Stimulated activated CD4-positive, alpha-beta T cell treated with anti-CD3 and anti-CD28 coated beads, Interleukin-12 subunit alpha, Interleukin-12 subunit beta, amount 100 ng/mL, for 24 hours (primary cell): ENCODE data around the gene DGKQ.
A peak's percentile ranks its signal among the peaks of the same experiment; 100 is the strongest.
"Not testable (repeated sequence)": the region's sequence is repeated elsewhere in the genome, so short reads cannot be mapped to it uniquely, and the experiment has no call there.

Experiments
- DNase-seq, 2 experiments: peaks; one replicate each; pipeline ENCODE4 v3.0.0-alpha.2; 2020; ENCODE audit warnings: low read depth in 2 of 2

Gene DGKQ

GRCh38 chr4:993111-994029 is 20.0 kb upstream of the DGKQ start, which contains the start of gene SLC26A1:
SLC26A1 (minus strand) TSS chr4:993404; CDS start chr4:991703, 1,701 bp downstream.
- no peak for DNase-seq

GRCh38 chr4:992297-993110 is 19.1 kb upstream of the DGKQ start:
- DNase-seq = no peak

- DNase-seq = no peak
Observed at GRCh38 chr4:991451-992296, 18.3 kb upstream of the DGKQ start.

GRCh38 chr4:990746-991367 is 17.5 kb upstream of the DGKQ start:
- DNase-seq = no peak

- no peak for DNase-seq
Observed at GRCh38 chr4:989722-990471, 16.5 kb upstream of the DGKQ start.

GRCh38 chr4:988726-989721 is 15.7 kb upstream of the DGKQ start:
- no peak for DNase-seq

- DNase-seq = no peak
Observed at GRCh38 chr4:987624-988513, 14.5 kb upstream of the DGKQ start.

GRCh38 chr4:986879-987623 is 13.7 kb upstream of the DGKQ start, which contains the start of gene IDUA:
IDUA (plus strand) TSS chr4:987044; CDS start chr4:987085, 41 bp downstream.
- peak; percentile 75 to 77 for DNase-seq

- DNase-seq = no peak
Observed at GRCh38 chr4:986428-986878, 13.1 kb upstream of the DGKQ start.

- DNase-seq = peak; percentile 42 to 76
Observed at GRCh38 chr4:985123-985830, 11.9 kb upstream of the DGKQ start.

GRCh38 chr4:984336-985054 is 11.1 kb upstream of the DGKQ start:
- no peak for DNase-seq

- no peak for DNase-seq
Observed at GRCh38 chr4:982814-983213, 9.4 kb upstream of the DGKQ start.

- no peak for DNase-seq
Observed at GRCh38 chr4:982291-982690, 8.9 kb upstream of the DGKQ start.

- DNase-seq = no peak
Observed at GRCh38 chr4:978957-979701, 5.8 kb upstream of the DGKQ start.

- not testable (repeated sequence) for DNase-seq
Observed at GRCh38 chr4:976016-976415, 2.6 kb upstream of the DGKQ start.
